HepG2 (cell line): ENCODE results near the gene LRRC25. TPM values are rescaled to one million over a fixed set of nuclear protein-coding genes. Genes with fewer than 3 reads are reported as not detected.

Experiments used
- ARNT ChIP-seq: fragments of 450-650 bp; IDR thresholded peaks from 2 replicates; pipeline ENCODE4 v1.6.1; 2017
- CEBPG ChIP-seq: IDR thresholded peaks from 2 replicates; pipeline ENCODE4 v1.6.1; 2016
- DNMT1 ChIP-seq: sonication (generic); formaldehyde crosslinking; IDR thresholded peaks from 2 replicates; pipeline ENCODE4 v1.5.1; 2020; ENCODE audit warnings: mild to moderate bottlenecking, missing genetic modification reagents
- FIP1L1 ChIP-seq: fragments of 200-400 bp; formaldehyde crosslinking; IDR thresholded peaks from 2 replicates; pipeline ENCODE4 v1.6.1; 2018; ENCODE audit warnings: low read depth, mild to moderate bottlenecking, low read length, moderate library complexity, borderline replicate concordance; ENCODE audit not compliant: insufficient read depth
- FOXJ3 ChIP-seq: sonication (generic); formaldehyde crosslinking; IDR thresholded peaks from 2 replicates; pipeline ENCODE4 v1.4.0; 2020; ENCODE audit warnings: missing genetic modification reagents, mild to moderate bottlenecking, borderline replicate concordance
- HNRNPLL ChIP-seq: fragments of 200-400 bp; formaldehyde crosslinking; IDR thresholded peaks from 2 replicates; pipeline ENCODE4 v1.6.1; 2017; ENCODE audit warnings: mild to moderate bottlenecking, low read depth, low read length; ENCODE audit not compliant: poor library complexity, severe bottlenecking
- KMT2A ChIP-seq: sonication (generic); formaldehyde crosslinking; IDR thresholded peaks from 2 replicates; pipeline ENCODE4 v1.4.0; 2020; ENCODE audit warnings: missing genetic modification reagents
- LRRFIP1 ChIP-seq: sonication (generic); formaldehyde crosslinking; conservative IDR thresholded peaks from 2 replicates; pipeline ENCODE4 v1.4.0; 2020; ENCODE audit warnings: missing genetic modification reagents
- NCOA2 ChIP-seq: sonication (generic); formaldehyde crosslinking; IDR thresholded peaks from 2 replicates; pipeline ENCODE4 v1.8.0; 2022; ENCODE audit warnings: inconsistent platforms
- NR0B2 ChIP-seq: sonication (generic); formaldehyde crosslinking; IDR thresholded peaks from 2 replicates; pipeline ENCODE4 v1.4.0; 2020; ENCODE audit warnings: mild to moderate bottlenecking, missing genetic modification reagents
- PHF21A ChIP-seq: sonication (generic); formaldehyde crosslinking; IDR thresholded peaks from 2 replicates; pipeline ENCODE4 v1.5.0; 2020; ENCODE audit warnings: mild to moderate bottlenecking, missing genetic modification reagents
- PLSCR1 ChIP-seq: sonication (generic); formaldehyde crosslinking; IDR thresholded peaks from 2 replicates; pipeline ENCODE4 v1.5.0; 2020; ENCODE audit warnings: missing genetic modification reagents, mild to moderate bottlenecking, borderline replicate concordance
- RARA ChIP-seq: IDR thresholded peaks from 2 replicates; pipeline ENCODE4 v1.6.1; 2016; ENCODE audit warnings: missing genetic modification reagents, missing compliant biosample characterization
- SMAD9 ChIP-seq: sonication (generic); formaldehyde crosslinking; IDR thresholded peaks from 2 replicates; pipeline ENCODE4 v1.5.1; 2020; ENCODE audit warnings: mild to moderate bottlenecking, missing genetic modification reagents
- SMARCE1 ChIP-seq: fragments of 450-650 bp; IDR thresholded peaks from 2 replicates; pipeline ENCODE4 v1.6.1; 2017; ENCODE audit warnings: borderline replicate concordance
- SP2 ChIP-seq: sonication (generic); formaldehyde crosslinking; IDR thresholded peaks from 2 replicates; pipeline ENCODE4 v1.5.1; 2020; ENCODE audit warnings: mild to moderate bottlenecking, missing genetic modification reagents
- XBP1 ChIP-seq: sonication (generic); formaldehyde crosslinking; IDR thresholded peaks from 2 replicates; pipeline ENCODE4 v1.5.0; 2020; ENCODE audit warnings: missing genetic modification reagents
- ZMAT5 ChIP-seq: sonication (generic); formaldehyde crosslinking; IDR thresholded peaks from 2 replicates; pipeline ENCODE4 v1.5.0; 2020; ENCODE audit warnings: mild to moderate bottlenecking, low read depth, missing genetic modification reagents, borderline replicate concordance
- ZNF280D ChIP-seq: sonication (generic); formaldehyde crosslinking; IDR thresholded peaks from 2 replicates; pipeline ENCODE4 v1.5.1; 2020; ENCODE audit warnings: mild to moderate bottlenecking, missing genetic modification reagents
- ZNF282 ChIP-seq: fragments of 450-650 bp; IDR thresholded peaks from 2 replicates; pipeline ENCODE4 v1.6.1; 2018; ENCODE audit not compliant: partially characterized antibody
- ZNF569 ChIP-seq: sonication (generic); formaldehyde crosslinking; IDR thresholded peaks from 2 replicates; pipeline ENCODE4 v1.5.0; 2020; ENCODE audit warnings: mild to moderate bottlenecking, missing genetic modification reagents, moderate library complexity, borderline replicate concordance
- ZNF619 ChIP-seq: sonication (generic); formaldehyde crosslinking; IDR thresholded peaks from 2 replicates; pipeline ENCODE4 v1.4.0; 2020; ENCODE audit warnings: mild to moderate bottlenecking, missing genetic modification reagents
- ZSCAN20 ChIP-seq: sonication (generic); formaldehyde crosslinking; IDR thresholded peaks from 2 replicates; pipeline ENCODE4 v1.4.0; 2020; ENCODE audit warnings: missing genetic modification reagents, mild to moderate bottlenecking, borderline replicate concordance
- polyA plus RNA-seq, 8 experiments: library from polyadenylated mRNA; depleted of rRNA in 3 of 8; stranded (reverse) in 7 of 8; unstranded in 1 of 8; fragments of >200 nt; fragmentation: Illumina TruSeq in 4 of 8; extraction: Trizol in 4 of 8; gene quantifications; 2 replicates each; pipeline versions ENCODE4 v1.2.1 to v1.2.3, GENCODE V29; 2011 to 2016; ENCODE audit warnings: low read depth in 4 of 8, missing spikeins in 1 of 8, mixed read lengths in 1 of 8; ENCODE audit not compliant: insufficient read depth in 1 of 8
- total RNA-seq, 5 experiments: library from RNA; depleted of rRNA; stranded (reverse); fragments of >200 nt; fragmentation: Illumina TruSeq; extraction: Trizol; gene quantifications; 2 replicates each; pipeline ENCODE4 v1.2.3, GENCODE V29; 2016; ENCODE audit warnings: low read depth in 1 of 5

The LRRC25 gene
- total and polyA plus RNA-seq, 2 of the 13 experiments (the other 11 are each of a cell fraction or from before 2014, with no cell fraction given): 0.13 to 0.53 TPM

GRCh38 chr19:18396471-18397241, 766 bp downstream of the LRRC25 start (continued):
- no peak for TF ChIP-seq DNMT1 (CRISPR knock-in tag)
- TF ChIP-seq NR0B2 (CRISPR knock-in tag): no peak; the same call in 1 of the 2 replicates
- TF ChIP-seq SMAD9: no peak
- no peak for TF ChIP-seq ZMAT5 (CRISPR knock-in tag)
- 0 out of 2 replicates have a peak, but pooled peaks have one; percentile 14 for TF ChIP-seq CEBPG (CRISPR knock-in tag)
- TF ChIP-seq KMT2A (CRISPR knock-in tag): no peak
- TF ChIP-seq FIP1L1: no peak
- no peak for TF ChIP-seq ZNF280D (CRISPR knock-in tag)
- TF ChIP-seq SP2 (CRISPR knock-in tag): no peak
- TF ChIP-seq XBP1 (CRISPR knock-in tag): no peak
- no peak for TF ChIP-seq PLSCR1 (CRISPR knock-in tag)
- TF ChIP-seq HNRNPLL: peak; percentile 22
- no peak for TF ChIP-seq ZSCAN20
- no peak for TF ChIP-seq SMARCE1
- TF ChIP-seq PHF21A (CRISPR knock-in tag): no peak
- no peak for TF ChIP-seq FOXJ3 (CRISPR knock-in tag)
- TF ChIP-seq LRRFIP1 (CRISPR knock-in tag): no peak
- TF ChIP-seq NCOA2: no peak
- peak; percentile 90 for TF ChIP-seq RARA (CRISPR knock-in tag)
- TF ChIP-seq ARNT: no peak
- no peak for TF ChIP-seq ZNF282
- TF ChIP-seq ZNF619 (CRISPR knock-in tag): no peak
- TF ChIP-seq ZNF569 (CRISPR knock-in tag): no peak
